Measurements from ENCODE around the gene PSMA8.
"Not testable (repeated sequence)": the region's sequence is repeated elsewhere in the genome, so short reads cannot be mapped to it uniquely, and the experiment has no call there.

PSMA8 gene

DNA sequence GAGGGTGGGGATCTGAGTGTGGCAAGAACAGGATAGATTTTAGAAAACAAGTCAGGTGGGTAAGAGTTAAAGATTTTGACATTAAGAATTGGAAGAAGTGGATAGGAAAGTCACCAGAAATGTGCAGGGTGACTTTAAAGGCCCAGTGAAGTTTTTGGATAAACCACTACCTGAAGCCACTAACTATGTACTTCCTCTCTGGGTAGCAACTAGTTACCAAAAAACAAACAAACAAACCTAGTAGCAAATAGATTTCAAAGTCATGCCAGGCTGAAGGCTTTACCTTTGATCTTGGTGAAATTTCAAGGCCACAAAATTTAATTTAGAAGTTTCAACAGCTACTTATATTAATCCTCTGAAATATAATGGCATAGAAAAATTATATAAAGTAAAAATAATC, 42.5 kb downstream of the PSMA8 start:
- DNase-seq, result no peak

GRCh38 chr18:26181343-26181826, 47.7 kb downstream of the PSMA8 start:
- DNase-seq, result no peak

- DNase-seq, result no peak
Measured at GRCh38 chr18:26183395-26184112, 49.9 kb downstream of the PSMA8 start.

- DNase-seq, result no peak
Measured at GRCh38 chr18:26185267-26185666, 51.6 kb downstream of the PSMA8 start.

GRCh38 chr18:26190506-26190905, 56.8 kb downstream of the PSMA8 start:
- peak; percentile 73 for DNase-seq

- no peak for DNase-seq
Measured at GRCh38 chr18:26192233-26192632, 58.6 kb downstream of the PSMA8 start.

GRCh38 chr18:26196605-26197004, 62.9 kb downstream of the PSMA8 start:
- no peak for DNase-seq

DNA sequence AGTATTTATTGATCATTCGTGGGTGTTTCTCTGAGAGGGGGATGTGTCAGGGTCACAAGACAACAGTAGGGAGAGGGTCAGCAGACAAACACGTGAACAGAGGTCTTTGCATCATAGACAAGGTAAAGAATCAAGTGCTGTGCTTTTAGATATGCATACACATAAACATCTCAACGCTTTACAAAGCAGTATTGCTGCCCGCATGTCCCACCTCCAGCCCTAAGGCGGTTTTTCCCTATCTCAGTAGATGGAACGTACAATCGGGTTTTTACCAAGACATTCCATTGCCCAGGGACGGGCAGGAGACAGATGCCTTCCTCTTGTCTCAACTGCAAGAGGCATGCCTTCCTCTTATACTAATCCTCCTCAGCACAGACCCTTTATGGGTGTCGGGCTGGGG, 68.3 kb downstream of the PSMA8 start:
- DNase-seq, result not testable (repeated sequence)

GRCh38 chr18:26205318-26205717, 71.6 kb downstream of the PSMA8 start:
- DNase-seq, result no peak

DNA sequence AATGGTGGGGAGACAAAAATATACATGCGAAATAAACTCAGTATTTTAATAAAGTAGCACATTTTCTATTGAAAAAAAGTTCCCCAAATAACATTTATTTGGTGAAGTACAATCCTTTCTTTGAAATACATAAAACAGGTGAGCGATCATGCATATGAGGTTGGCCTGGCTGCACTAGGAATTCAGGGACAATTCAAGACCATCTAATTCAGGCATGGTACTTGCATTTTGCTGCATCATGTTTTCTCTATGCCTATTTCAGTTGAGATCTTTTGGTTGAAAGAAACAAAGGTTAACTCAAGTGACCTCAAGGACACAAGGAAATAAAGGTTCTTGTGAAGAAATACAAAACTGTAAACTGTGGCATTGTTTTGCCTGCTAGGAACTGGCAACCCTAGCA, 72.8 kb downstream of the PSMA8 start:
- no peak for DNase-seq

DNA sequence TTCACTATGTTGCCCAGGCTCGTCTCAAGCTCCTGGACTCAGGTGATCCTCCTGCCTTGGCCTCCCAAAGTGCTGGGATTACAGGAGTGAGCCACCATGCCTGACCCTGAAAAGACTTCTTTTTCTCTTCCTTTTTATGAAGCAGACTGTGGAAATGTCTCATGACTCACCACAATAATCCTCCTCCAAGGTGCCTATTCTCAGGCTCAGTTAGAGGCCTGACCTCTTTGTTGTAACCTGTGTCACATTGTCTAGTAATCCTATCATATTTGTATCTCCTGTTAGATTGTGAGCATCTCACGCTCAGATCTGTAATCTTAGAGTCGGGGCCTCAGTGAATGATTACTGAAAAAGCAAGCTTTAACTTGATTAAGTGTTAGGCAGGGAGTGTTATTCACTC, 74.3 kb downstream of the PSMA8 start:
- no peak for DNase-seq

DNA sequence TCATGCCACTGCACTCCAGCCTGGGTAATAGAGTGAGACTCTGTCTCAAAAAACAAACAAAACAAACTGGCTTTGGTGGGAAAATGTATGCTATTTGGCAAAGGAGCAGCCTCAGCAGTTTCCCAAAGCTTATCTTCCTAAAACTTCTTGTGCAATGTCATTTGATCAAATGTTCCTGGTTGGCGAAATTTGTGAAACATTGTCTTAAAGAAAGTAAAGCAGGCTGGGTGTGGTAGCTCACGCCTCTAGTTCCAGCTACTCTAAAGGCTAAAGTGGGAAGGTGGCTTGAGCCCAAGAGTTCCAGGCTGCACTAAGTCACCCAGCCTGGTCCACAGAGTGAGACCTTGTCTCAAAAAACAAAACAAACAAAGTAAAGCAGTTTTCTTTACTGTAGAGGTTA, 75.3 kb downstream of the PSMA8 start:
- DNase-seq, result no peak

DNA sequence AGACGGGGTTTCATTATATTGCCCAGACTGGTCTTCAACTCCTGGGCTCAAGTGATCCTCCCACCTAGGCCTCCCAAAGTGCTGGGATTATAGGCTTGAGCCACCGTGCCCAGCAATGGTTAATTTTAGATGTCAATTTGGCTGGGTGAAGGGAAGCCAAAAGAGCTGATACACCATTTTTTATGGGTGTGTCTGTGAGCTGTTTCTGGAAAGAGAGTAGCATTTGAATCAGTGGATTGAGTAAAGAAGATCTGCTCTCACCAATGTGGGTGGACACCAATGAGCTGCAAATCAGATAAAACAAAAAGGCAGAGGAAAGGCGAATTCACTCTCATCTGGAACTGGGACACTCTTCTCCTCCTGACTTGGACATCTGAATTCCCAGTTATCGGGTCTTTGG, 76.5 kb downstream of the PSMA8 start:
- no peak for DNase-seq

DNA sequence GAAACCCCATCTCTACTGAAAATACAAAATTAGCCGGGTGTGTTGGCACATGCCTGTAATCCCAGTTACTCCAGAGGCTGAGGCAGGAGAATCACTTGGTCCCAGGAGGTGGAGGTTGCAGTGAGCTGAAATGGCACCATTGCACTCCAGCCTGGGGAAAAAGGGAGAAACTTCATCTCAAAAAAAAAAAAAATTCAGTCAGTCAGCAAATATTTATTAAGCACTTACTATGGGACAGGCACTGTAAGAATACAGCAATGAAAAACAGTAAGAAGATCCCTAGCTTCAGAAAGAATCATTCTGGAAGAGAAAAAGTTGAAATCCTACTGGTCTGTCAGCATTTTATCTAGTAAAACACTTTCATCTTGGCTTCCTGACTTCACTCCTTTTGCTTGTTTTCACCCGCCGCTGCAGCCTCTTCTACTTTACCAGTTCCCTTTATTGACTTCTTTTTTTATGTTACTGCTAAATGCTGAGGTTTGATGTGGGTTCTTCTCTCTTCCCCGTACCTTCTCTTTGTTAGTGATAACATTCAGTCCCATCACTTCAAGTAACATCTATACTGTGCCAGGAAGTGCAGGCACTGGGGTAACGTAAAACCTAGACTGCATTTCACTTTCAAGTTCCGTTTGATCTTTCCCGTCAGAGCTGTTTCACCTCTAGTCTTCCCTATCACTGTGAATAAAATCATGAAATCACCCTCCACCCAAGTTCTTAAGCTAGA, 81.7 kb downstream of the PSMA8 start:
- peak; percentile 66 for DNase-seq

- no peak for DNase-seq
Measured at GRCh38 chr18:26225022-26225693, 91.5 kb downstream of the PSMA8 start.

DNA sequence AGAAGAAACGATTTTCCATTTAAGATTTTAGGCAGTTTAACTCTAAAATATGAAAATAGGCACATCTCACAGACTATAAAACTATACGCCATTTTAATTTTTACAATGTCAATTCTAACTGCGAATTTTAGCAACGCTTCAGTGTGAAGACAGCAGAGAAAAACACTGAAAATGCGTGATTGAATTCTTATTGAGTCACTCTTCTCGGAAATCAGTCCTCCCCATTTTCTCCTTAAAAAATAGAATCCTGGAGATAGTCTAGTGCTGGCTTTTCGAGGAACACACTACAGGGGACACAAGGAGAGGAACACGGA, 92.2 kb downstream of the PSMA8 start:
- no peak for DNase-seq

DNA sequence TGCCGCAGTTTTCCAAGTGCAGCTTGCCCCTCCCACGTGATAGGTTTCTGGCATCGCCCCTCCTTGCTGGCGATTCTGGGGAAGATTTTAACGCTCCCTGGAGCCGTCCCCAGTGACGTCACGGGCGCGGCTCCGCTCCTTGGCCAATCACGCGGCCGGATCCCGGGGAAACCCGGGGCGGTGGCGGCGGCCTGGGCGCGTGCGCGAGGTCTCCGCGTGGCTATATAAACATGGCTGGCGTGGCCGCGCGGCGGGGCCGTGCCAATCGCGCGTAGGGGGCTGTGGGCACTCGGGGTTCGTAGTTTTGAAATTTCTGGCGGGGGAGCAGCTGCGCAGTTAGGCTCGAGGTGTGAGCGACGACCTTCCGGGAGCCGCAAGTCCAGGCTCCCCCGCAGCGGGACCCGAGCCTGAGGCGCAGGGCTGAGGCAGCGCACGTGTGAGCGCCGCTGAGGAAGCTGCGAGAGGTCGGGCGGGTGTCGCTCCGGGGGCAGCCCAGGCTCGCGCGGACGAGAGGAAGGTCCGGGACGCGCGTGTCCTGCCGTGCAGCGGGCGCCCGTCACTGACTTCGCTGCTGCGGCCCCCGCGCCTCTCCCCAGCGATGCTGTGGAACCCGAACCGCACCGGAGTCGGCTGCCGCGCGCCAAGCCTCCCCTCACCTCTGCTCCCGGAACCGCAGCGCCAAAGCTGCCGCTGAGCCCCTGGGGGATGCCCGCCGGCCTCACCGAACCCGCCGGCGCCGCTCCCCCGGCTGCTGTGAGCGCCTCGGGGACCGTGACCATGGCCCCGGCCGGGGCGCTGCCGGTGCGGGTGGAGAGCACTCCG, 92.8 kb downstream of the PSMA8 start, which contains the start of gene TAF4B:
Gene TAF4B (plus strand): TSS at position 217 of the 822 bp plus-strand sequence. CDS start 489 bp downstream, at position 706.
- peak; percentile 98 for DNase-seq

GRCh38 chr18:26227051-26227670, 93.5 kb downstream of the PSMA8 start:
- DNase-seq, result no peak

GRCh38 chr18:26228562-26229260, 95.0 kb downstream of the PSMA8 start:
- no peak for DNase-seq

DNA sequence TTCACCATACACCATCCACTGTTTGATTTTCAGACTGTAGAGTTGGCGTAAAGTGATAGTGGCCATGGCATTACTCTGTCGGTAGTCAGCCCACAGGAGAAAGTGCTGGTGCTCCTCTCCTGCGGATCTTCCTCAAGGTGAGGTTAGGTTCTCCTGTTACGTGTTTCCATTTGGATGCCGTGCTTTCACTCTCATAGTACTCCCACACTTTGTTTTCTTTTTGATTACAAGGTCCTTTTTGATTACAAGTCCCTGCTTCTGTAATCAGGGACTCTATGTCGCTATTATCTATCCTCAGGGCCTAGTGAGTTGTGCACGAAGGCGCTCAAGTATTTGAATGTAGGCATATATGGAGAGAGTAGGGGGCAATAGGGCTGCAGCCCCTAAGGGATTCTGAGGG, 96.8 kb downstream of the PSMA8 start:
- DNase-seq, result no peak

GRCh38 chr18:26233208-26233607, 99.5 kb downstream of the PSMA8 start:
- no peak for DNase-seq

GRCh38 chr18:26237363-26237762, 103.7 kb downstream of the PSMA8 start:
- not testable (repeated sequence) for DNase-seq
